Activated CD8-positive, alpha-beta memory T cell treated with anti-CD3 and anti-CD28 coated beads for 4 hours (primary cell): ENCODE data around the gene PDZD7.
"Not testable (repeated sequence)": the region's sequence is repeated elsewhere in the genome, so short reads cannot be mapped to it uniquely, and the experiment has no call there.

Experiments used
- DNase-seq, 2 donors: peaks; one replicate each; pipeline ENCODE4 v3.0.0-alpha.2; 2020; ENCODE audit warnings: low read depth in 2 of 2

The PDZD7 gene

DNA sequence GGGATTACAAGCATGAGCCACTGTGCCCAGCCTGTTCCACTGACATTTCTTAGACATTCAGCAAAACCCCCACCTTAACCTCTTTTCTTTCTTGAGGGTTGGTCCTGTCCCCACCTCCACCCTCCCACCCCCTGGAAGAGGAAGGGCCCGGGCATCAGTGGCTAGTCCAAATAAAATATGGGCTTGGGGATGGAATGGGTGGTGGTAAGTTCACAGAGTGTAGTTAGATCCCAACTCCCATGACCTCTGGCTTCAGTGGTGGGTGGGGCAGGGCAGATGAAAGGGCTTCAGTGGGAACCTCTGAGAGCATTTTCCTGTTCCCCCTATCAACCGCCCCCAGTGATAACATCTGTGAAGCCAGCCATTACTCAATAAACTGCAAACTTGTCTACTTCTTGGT, 9.9 kb upstream of the PDZD7 start:
- no peak for DNase-seq

DNA sequence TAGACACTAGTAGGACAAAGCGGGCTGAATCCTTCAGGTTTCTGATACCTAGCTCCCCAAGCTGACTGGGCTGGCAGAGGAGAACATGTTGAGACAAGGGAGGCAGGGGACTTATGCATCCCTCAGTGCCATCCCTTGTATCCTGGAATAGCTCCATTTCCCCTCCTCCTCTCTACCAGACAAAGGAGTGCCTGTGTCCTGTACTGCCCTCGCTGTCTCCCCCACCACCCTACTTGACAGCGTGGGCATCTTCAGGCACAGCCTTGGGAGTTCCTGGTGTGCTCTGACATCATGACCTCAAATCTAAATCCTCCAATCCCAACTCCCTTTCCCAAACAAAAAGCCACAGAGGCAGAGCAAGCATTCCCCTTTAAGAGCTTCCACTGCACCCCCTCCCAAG, 9.1 kb upstream of the PDZD7 start:
- no peak for DNase-seq

DNA sequence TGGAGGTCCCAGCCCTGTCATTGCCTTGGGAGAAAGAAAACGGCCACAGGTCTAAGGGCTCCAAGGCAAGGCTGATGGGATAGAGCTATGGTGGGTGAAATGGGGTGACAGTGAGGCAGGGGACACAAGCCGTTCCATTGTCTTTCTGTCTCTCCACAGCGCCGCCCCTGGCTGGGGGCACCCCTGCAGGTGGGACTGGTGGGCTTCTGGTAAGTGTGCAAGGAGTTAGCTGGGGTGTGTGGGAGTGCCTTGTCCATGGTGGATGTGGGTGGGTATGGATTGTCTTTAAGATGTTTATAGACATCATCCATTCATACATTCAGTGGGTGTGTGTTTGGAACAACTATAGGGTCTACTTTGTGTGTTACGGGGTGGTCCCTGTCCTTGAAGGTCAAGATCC, 7.6 kb upstream of the PDZD7 start:
- DNase-seq = no peak

DNA sequence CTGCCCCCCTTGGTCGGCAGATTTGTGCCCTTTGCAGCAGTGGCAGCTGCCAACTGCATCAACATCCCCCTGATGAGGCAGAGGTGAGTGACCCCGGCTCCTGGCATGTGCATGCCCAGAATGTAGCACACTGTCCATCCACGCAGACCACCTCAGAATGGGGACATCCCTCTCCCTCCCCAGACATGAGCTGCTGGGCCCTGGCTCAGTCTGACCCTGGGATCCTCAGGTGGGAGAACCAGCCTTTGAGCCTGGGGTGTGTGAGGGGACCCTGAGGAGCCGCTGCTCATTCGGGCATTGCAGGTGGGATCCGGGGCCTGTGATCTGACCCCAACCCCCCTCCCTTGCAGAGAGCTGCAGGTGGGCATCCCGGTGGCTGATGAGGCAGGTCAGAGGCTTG, 5.8 kb upstream of the PDZD7 start:
- no peak for DNase-seq

DNA sequence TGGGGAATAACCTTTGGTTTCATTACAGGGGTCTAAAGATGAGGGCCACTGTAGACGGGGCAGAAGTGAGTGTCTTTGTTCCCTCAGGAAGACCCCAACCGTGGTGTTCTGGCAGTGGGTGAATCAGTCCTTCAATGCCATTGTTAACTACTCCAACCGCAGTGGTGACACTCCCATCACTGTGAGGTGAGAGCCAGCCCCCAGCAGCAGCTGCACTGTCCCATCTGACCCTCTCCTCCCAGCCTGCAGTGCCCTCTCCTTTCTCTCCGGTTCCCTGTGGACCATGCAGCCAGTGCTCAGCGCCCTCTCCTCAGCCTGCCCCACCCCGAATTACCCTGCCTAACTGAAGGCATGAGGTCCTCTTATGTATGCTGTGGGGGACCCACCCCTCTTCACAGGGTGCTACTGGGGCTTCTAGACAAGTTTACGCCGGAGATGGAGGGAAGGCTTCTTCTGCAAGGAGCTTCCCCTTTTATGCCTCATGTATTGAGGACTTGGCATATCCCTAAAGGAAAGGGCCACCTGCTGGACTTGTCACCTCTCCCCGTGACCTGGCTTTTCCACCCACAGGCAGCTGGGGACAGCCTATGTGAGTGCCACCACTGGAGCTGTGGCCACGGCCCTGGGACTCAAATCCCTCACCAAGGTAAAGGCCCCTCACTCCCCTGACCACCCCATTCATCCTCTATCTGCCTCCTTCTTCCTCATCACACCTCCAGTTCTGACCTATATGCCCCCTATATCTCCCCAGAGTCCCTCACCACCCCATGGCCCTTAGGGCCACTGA, 5.2 kb upstream of the PDZD7 start:
- no peak for DNase-seq

DNA sequence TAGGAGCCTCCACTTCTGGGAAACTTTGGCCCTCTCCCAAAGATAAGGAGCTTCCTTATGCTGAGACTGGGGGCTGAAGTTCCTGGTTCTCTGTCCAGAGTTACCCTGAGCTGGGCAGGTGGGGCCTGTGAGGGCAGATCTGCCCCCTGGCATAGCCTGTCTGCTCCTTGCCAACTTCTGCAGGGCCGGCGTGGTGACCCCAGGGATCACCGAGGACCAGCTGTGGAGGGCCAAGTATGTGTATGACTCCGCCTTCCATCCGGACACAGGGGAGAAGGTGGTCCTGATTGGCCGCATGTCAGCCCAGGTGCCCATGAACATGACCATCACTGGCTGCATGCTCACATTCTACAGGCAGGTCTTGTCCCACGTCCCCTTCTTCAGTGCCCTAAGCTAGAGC, 4.4 kb upstream of the PDZD7 start:
- DNase-seq = no peak

DNA sequence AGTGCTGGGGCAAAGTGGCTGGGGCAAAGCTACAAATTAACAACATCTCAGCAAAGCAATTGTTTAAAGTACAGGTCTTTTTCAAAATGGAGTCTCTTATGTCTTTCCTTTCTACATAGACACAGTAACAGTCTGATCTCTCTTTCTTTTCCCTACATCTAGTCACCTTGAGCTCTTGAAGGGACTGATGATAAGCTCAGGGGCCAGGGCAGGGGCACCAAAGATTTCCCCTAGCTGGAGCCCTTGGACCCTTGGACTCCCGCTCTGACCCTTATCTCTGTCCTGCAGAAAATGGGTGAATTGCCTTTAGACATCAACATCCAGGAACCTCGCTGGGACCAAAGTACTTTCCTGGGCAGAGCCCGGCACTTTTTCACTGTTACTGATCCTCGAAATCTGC, 3.5 kb upstream of the PDZD7 start:
- DNase-seq = not testable (repeated sequence)

DNA sequence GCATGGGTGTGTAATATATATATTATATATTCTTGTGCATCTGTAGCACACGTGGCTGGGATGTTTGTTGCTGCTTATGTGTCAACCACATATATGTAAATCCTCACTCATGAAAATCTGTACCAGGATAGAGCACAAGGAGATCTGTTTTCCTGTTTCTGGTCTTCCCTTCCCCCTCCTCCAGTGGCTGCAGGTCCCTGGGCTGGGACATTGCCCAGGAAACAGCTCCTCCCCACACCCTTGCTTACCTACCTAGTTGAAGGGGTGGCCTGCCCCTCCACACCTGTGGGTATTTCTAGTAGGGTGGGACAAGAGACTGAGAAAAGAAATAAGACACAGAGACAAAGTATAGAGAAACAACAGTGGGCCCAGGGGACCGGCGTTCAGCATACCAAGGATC, 2.3 kb upstream of the PDZD7 start:
- no peak for DNase-seq

DNA sequence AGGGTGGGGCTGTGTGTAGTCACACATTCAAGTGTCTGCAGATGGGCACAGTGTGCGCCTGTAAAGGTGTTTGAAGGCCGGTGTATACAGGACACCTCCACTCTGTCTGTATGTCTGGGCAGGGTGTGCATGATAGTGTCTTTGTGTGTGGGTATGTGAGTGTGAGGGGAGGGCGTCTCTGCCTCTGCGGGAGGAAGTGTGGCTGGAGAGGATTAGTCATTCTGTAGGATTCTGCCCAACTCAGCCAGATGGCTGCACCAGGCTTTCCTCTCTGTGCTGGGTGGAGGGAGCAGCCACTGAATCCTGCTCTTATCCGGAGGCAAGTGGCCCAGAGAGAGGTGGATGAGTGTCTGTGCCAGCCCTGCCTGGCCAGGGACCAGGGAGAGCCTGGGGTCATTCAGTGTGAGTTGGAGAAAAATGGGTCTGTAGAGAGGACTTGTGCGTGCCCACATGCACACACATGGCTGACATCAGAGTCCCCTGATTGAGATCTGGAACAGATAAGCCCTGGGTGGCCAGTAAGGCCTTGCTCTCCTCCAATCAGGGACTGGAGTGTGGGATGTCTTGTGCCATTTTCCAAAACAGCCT, 1.8 kb upstream of the PDZD7 start:
- peak; percentile 38 to 57 for DNase-seq

DNA sequence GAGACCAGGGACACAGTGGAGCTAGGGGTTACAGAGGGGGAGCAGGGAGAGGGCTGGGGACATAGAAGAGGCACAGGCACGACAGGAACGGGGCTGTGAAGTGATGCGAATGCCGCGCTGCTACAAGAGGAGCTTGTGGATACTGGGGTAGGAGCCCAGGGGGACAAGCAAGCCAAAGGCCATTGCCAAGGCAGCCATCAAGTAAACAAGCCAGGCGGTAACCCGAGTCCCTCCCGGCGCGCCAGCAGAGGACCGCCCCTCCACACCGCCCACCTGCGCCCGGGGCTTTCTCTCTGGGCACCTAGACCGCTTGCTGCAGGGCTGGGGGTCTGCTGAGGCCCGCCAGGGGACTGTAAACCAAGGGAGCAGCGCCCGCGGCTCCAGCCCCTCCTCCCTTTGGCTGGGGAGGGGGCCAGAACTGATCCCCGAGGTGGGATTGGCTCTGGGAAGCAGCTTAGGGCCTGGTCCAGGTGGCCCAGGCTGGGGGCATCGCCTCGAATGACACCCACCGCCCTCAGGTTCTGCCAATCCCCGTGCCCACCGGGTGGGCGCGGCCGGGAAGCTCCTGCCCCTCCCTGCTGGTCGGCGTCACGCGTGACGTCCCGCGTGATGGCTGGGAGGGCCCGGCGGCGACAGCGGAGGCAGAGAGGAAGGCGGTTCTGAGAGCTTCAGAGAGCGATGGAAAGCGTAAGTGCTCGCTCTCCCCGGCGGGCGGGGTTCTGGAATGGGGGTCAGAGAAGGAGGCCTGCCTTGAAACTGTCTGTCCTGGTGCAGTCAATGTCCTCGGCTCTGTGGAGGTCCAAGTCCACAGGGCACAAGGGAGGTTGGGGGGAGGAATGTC, 1.1 kb upstream of the PDZD7 start:
- DNase-seq = peak; percentile 59 to 60

DNA sequence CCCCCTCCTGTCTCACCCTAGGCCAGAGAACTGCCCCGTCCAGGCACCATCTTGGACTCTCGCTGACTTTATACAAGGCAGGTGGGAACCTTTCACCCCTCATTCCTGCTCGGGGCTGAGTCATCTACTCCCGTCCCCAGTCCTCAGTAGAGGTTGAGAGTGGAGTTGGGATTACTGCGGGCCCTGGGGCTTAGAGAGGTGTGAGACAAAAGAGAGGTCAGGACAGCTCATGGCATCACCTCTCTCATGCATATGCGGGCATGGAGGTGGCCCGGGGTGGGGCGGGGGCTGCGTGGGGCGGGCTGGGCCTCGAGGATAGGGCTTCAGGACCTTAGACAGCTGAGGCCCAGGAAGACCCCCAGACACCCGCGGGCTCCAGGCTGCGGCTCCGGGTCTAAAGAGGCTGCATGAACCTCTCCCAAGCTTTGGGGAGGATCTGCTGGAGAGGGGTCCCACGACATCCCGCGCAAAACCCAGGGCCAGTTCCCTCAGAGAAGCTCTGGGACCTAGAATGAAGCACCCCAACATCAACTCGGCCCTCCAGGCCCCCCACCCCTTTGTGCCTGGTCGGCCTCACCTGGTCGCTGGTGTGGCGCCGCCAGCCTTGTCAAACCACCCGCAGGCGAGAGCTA, 317 bp downstream of the PDZD7 start:
- no peak for DNase-seq

DNA sequence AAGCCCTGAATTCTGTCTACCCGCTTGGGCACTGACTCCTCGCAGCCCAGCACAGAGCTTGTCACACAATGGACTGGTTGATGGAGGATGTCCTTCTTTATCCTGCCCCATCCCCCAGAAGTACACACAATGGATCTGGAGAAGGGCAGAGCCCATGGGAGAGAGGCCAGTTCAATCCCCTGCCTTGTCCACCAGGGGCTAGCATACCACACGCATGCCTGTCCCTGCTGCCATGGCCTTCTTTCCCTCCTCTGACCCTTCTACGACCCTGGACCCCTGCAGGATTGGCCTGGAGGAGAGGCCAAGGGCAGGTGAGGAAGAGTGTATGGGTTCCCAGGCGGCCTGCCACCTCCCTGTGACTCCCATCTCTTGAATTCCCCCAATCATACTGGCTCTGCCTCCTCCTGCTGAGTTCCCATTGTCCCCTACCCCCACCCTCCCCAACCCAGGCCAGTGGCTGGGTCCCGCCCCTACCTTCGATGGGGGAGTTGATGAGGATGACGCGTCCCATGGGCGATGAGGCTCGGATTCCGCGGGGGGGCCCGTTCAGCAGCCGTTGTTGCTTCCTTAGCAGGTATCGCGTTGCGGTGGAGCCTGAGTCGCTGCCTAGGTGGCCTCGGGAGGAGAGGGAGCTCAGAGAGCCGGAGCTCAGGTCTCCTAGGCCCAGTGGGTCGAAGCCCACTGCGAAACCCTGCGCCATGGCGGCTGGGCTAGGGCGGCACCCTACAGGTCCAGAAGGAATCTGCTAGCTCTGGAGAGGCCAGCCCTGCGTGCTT, 1.2 kb downstream of the PDZD7 start:
- no peak for DNase-seq

DNA sequence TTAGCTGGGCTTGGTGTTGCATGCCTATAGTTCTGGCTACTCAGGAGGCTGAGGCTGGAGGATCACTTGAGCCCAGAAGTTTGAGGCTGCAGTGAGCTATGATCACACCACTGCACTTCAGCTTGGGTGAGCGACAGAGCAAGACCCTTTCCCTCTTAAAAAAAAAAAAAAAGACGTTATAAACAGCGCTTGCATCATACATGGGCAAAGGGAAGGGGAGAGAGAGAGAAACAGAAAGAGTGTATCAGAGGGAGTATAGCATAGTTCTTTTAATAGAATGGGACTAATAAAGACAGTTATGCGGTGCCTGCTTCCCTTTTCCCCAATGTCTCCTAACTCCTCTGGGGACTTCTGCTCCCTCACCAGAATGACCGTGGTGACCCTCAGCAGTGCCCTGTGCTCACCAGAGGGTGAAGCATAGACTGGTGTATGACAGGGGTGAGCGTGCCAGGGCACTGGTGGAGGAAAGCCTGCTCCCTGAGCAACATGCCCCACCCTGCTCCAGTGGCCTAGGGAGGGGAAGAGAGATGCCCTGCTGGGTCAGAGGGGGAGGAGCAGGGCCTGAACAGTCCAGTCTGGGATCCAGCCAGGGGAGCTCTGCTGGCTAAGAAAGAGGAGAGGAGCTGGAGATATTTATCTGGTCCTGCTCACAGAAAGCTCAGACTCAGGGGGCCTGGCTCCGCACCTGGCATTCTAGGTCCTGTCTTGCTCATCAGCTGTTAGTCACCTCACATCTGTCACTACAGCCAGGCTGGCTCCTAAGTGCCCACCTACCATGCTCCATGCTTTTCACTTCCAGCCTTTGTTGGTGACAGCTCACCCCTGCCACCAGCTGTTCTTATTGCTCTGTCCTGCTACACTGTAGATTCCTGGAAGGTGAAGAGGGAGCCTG, 2.2 kb downstream of the PDZD7 start:
- DNase-seq = no peak

DNA sequence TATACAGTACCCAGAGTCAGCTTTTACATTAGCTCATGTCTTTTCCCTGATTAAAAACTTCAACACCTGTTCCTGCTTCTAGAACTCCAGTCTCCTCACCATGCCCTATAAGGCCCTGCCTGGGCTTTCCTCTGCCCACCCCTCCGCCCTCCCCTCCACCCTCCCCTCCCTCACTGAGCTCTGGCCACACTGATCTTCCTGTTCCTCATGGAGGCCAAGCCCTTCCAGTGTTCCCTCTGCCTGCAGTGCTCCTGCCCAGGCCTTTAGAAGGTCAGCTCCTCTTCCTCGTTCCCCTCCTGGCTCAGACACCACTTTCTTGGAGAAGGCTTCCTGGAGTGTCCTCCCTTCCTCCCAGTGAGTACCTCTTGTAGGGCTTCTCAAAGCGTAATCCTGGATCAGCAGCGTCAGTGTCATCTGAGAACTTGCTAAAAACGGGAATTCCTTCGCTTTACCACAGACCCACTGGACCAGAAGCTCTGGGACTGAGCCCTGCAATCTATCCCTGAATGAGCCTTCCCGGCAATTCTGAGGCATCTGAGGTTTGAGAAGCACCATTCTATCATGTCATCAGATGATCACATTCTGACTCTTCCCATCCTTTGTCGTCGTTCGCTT, 3.7 kb downstream of the PDZD7 start:
- no peak for DNase-seq

DNA sequence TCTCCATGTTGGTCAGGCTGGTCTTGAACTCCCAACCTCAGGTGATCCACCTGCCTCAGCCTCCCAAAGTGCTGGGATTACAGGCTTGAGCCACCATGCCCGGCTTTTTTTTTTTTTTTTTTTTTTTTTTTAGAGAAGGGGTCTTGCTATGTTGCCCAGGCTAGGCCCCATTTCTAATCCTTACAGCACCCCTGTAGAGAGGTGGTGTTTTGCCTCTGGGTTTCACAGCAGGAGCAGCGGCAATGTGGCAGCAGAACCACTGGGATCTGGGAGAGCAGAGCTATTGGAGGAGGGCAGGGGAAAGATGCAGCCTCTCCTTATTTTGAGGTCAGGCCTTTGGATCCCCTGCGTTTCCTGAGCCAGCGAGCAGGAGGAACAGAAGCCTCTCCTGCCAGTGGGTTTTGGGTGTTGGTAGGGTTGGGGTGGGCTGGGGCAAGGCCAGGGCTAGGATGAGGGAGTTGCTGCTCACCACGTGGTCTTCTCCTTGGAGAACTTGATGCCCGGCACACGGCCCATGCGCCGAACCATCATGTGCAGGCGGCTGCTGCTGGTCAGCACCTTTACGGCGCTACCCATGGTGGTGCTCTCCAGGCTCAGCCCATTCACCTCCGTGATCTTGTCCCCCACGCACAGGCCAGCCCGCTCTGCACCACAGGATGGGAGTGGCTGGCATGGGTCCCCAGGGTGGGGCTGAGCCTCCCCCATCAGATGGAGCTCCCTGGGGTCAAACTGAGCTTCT, 7.8 kb downstream of the PDZD7 start:
- DNase-seq = no peak

DNA sequence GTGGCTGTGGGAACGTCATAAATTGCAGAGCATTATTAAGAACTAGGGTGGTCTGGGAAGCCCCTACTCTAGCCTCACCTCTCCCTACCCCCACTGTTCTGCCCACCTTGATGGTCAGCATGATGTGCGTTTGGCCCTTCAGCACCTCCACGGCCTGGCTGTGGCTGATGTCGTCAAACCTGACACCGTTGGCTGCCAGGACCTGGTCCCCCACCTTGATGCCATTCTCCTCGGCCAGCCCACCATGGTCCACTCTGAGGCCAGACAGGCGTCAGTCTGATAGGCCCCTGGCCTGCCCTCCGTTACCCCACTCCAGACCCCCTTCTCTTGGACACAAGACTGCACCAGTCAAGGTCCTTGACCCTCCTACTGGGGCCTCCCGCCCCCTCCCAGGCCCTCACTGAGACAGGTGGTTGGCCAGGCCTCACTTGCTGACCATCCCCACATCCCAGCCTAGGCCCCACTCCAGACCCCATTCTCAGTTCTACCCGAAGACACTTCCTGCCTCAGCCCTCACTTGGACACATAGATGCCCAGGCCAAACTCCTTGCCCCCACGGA, 9.2 kb downstream of the PDZD7 start:
- DNase-seq = no peak

DNA sequence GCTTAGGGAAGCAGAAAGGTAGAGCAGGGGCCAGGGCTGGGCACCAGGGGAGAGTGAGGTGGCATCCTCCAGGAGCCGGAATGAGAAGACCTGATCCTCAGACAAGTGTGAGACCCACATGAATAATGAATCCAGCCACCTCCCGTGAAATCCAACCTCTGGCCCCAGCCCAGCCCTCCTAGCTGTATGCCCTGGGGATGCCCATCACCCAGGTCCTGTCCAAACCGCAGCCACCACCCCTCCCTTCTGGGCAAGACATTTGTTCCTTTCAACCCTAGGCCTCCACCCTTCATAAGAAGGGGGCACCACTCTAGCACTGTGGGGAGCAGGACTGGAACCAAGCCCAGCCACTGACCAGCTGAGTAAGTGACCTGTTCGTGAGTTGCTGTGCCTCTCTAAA, 9.7 kb downstream of the PDZD7 start:
- DNase-seq = no peak

DNA sequence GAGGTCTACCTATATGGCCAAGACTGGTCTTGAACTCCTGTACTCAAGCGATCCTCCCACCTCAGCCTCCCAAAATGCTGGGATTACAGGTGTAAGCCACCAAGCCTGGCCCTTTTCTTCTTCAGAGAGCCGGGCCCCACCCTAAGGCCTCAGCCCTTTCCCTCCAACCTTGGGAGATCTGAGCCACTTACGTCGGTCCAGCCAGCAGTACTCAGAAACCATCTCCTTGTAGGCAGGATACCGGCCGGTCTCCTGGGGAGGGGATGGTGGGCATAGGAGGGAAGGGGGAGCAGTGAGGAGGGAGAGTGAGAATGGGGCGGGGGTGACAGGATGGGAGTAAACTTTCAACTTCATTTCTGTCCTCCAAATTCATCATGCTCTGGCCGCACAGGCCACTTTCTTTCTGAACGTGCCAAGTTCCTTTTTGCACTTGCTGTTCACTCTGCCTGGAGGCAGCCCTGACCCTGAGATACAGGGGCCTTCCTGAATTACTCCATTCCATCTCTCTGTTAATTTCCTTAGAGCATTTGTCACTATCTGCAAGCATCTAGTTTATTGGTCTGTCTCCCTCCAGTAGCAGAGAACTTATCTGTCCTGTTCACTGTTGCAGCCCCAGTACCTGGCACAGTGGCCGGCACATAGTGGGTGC, 10.4 kb downstream of the PDZD7 start:
- no peak for DNase-seq

DNA sequence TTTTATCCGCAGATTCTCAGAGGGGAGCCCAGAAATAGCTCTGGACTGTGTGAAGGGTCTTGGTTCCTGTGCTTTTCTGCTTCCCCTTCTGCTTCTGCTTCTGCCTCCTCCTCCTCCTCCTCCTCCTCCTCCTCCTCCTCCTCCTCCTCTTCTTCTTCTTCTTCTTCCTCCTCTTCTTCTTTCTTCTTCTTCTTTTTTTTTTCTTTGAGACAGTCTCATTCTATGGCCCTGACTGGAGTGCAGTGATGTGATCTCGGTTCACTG, 11.6 kb downstream of the PDZD7 start:
- no peak for DNase-seq
